ENCODE data around the gene ATG101. TPM values are rescaled to one million over a fixed set of nuclear protein-coding genes. Genes with fewer than 3 reads are reported as not detected.

Gene ATG101
- total RNA-seq, 4 donors from 2014 or later: 28.3 to 42.1 (median 37.2) TPM

DNA sequence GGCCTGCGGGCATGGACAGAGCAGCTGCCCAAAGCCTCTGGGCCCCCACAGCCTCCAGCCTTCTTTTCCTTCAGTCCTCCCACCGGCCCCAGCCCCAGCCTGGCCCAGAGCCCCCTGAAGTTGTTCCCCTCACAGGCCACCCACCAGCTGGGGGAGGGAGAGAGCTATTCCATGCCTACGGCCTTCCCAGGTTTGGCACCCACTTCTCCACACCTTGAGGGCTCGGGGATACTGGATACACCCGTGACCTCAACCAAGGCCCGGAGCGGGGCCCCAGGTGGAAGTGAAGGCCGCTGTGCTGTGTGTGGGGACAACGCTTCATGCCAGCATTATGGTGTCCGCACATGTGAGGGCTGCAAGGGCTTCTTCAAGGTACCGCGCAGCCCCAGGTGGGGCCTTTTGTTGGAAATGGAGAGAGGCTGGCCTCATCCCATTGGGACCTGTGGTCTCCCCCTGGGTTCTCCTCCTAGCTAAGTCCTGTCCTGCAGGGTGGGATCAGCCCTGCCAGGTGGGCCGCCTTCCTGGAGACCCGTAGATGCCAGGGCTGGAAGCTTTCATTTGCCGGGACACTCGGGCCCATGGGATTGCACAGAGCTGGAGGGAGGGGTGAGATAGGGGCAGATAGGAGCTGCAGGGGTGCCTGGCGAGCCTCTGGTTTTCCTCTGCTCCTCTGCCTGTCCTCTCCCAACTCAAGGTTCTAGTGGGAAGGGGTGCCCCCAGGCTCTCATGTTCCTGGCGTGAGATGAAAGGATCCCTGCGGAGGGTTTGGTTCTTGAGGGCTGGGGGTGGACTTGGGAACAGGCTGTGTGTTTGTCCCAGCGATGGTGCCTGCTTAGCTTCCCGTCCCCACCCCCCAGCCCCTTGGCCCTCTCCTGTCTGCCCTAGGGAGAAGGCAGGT is 14.7 kb upstream of the ATG101 start:
- intact Hi-C loops (cut with DNase I; ENCODE audit: low total_unique reads): no loop called here
- Histone ChIP-seq H3K4me3 (no peak overlapping the region), H3K27me3 (no peaks in the 10 kb centered on the region), H3K4me1 (peaks cover 0 to 12% of the 10 kb centered on the region in 2 donors), H3K27ac (no peak overlapping the region), H3K36me3 (no peaks in the 10 kb centered on the region), H3K9me3 (no peaks in the 10 kb centered on the region)
- no peak for TF ChIP-seq POLR2A (IDR thresholded peaks at IDR 0.05)
- TF ChIP-seq, protein P1, sequence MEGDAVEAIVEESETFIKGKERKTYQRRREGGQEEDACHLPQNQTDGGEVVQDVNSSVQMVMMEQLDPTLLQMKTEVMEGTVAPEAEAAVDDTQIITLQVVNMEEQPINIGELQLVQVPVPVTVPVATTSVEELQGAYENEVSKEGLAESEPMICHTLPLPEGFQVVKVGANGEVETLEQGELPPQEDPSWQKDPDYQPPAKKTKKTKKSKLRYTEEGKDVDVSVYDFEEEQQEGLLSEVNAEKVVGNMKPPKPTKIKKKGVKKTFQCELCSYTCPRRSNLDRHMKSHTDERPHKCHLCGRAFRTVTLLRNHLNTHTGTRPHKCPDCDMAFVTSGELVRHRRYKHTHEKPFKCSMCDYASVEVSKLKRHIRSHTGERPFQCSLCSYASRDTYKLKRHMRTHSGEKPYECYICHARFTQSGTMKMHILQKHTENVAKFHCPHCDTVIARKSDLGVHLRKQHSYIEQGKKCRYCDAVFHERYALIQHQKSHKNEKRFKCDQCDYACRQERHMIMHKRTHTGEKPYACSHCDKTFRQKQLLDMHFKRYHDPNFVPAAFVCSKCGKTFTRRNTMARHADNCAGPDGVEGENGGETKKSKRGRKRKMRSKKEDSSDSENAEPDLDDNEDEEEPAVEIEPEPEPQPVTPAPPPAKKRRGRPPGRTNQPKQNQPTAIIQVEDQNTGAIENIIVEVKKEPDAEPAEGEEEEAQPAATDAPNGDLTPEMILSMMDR (IDR thresholded peaks at IDR 0.05): no peak
- peak in 1 of 2 donors; percentile 22 for DNase-seq

DNA sequence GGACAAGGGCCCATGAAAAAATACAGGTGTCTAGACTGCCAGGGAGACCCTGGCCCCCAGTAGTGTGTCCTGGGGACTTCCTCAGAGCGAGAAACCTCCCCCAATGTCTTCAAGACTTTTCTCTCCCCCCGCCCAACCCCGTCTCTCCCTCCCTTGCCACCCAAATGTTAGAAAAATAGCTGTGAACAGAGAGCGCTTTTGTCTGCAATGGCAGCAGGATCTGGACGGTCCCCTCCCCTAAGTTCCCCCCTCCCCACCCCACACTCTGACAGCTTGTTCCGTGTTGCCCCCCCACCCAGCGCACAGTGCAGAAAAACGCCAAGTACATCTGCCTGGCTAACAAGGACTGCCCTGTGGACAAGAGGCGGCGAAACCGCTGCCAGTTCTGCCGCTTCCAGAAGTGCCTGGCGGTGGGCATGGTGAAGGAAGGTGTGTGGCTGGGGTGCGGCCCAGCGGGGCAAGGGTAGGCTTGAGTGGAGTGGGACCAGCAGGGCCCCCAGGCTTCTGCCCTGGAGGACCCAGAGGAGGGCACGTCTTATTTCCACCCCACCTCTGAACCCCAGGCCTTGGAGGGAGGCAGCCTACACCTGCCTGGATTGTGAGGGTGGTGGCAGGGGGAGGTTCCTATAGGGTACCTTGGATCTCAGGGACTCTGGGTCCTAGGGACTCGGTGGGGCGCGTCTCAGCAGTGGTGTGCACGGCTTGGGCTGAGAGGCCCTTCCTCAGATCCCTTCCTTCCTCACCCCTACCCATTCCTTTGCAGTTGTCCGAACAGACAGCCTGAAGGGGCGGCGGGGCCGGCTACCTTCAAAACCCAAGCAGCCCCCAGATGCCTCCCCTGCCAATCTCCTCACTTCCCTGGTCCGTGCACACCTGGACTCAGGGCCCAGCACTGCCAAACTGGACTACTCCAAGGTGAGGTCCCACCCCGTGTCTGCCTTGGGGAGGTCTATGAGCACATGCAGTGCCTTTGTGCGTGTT is 13.8 kb upstream of the ATG101 start:
- peak overlapping the region; percentile 31 to 48 for H3K27ac ChIP-seq
- no peaks in the 10 kb centered on the region for H3K27me3 ChIP-seq
- DNase-seq: peak in 1 of 2 donors; percentile 27
- no peak for TF ChIP-seq POLR2A (IDR thresholded peaks at IDR 0.05)
- TF ChIP-seq, protein P1 (IDR thresholded peaks at IDR 0.05): no peak
- no peaks in the 10 kb centered on the region for H3K9me3 ChIP-seq
- no peaks in the 10 kb centered on the region for H3K36me3 ChIP-seq
- intact Hi-C loops (cut with DNase I; ENCODE audit: low total_unique reads): no loop called here
- H3K4me3 ChIP-seq: no peak overlapping the region
- peaks cover 0 to 12% of the 10 kb centered on the region in 2 donors for H3K4me1 ChIP-seq

DNA sequence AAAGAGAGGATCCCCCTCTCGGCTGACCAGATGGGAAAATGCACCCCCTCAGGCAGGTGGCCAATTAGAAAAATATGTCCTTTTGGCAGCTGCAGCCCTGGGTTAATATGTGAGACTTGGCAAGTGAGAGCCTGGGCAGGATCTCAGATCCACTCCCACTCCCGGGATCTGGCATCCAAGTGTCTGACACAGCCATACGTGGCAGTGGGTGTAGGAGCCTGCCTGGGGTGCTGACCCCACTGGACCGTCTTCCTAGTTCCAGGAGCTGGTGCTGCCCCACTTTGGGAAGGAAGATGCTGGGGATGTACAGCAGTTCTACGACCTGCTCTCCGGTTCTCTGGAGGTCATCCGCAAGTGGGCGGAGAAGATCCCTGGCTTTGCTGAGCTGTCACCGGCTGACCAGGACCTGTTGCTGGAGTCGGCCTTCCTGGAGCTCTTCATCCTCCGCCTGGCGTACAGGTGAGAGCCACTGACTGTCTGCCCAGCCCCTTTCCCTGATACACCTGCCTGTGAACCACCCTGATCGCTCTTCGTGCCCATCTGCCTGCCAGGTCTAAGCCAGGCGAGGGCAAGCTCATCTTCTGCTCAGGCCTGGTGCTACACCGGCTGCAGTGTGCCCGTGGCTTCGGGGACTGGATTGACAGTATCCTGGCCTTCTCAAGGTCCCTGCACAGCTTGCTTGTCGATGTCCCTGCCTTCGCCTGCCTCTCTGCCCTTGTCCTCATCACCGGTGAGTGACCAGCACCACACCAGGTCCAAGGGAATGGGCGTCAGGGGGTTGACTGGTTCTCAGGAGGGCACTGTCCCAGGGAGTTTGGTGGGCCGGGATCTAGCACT is 12.8 kb upstream of the ATG101 start:
- intact Hi-C loops (cut with DNase I; ENCODE audit: low total_unique reads): no loop called here
- TF ChIP-seq, protein P1 (IDR thresholded peaks at IDR 0.05): no peak
- TF ChIP-seq POLR2A (IDR thresholded peaks at IDR 0.05): no peak
- Histone ChIP-seq H3K9me3 (no peaks in the 10 kb centered on the region), H3K4me1 (peaks cover 0 to 12% of the 10 kb centered on the region in 2 donors), H3K27me3 (no peaks in the 10 kb centered on the region), H3K27ac (peak overlapping the region; percentile 31 to 48), H3K4me3 (no peak overlapping the region), H3K36me3 (no peaks in the 10 kb centered on the region)
- peak in 1 of 2 donors; percentile 63 for DNase-seq

DNA sequence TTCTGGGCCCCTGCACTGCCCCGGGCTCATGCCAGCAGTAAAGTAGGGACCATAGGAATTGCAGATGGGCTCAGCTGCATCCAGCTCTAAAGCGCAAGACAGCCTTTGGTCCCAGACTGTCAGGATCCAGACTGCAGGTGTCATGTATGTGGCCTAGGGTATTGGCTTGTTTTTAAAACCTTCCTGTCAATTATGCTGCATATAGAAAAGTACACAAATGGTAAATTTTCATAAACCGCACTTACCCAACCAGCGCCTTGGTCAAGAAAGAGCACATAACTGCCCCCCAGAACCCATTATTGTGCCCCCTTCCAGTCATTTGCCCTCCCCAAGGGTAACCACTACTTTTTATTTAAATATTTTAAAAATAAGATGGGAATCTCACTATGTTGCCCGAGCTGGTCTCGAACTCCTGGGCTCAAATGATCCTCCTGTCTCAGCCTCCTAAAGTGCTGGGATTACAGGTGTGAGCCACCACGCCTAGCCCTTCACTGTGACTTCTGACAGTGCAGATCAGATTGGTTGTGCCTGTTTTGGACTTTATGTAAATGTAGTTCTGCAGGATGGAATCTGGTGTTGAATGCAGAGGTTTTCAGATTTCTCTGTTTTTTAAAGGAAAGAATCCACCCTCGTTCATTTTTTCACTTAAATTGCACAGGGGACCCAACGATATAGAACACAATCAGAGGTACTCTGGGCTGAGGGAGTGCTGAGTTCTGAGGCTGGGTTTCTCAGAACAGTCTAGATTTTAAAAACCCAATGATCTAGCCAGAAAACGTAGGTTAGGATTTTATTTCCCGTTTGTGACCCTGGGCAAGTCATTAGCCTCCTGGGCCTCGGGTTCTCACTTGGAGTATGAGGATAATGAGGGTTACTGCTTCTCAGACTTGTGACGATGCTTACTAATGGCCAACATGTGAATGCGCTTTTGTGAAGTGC is 11.9 kb upstream of the ATG101 start:
- no peak overlapping the region for H3K4me3 ChIP-seq
- H3K27ac ChIP-seq: no peak overlapping the region
- no peaks in the 10 kb centered on the region for H3K36me3 ChIP-seq

More for the DNA sequence above, 11.9 kb upstream of the ATG101 start:
- intact Hi-C loops (cut with DNase I; ENCODE audit: low total_unique reads): no loop called here
- no peaks in the 10 kb centered on the region for H3K27me3 ChIP-seq
- no peaks in the 10 kb centered on the region for H3K9me3 ChIP-seq
- TF ChIP-seq, protein P1 (IDR thresholded peaks at IDR 0.05): no peak
- no peak for TF ChIP-seq POLR2A (IDR thresholded peaks at IDR 0.05)
- DNase-seq: no peak
- peaks cover 0 to 11% of the 10 kb centered on the region in 2 donors for H3K4me1 ChIP-seq

All from uterus (tissue), 4 donors.